GM12892 (cell line): ENCODE results near the gene TBPL1.

ENCODE experiments used
- POLR2A ChIP-seq: IDR thresholded peaks from 2 replicates; pipeline ENCODE4 v1.6.1; 2011; ENCODE audit warnings: low read depth, low read length, control low read depth
- POLR2AphosphoS5 ChIP-seq: IDR thresholded peaks from 2 replicates; pipeline ENCODE4 v1.6.1; 2011; ENCODE audit warnings: low read depth, low read length, control low read depth
- TAF1 ChIP-seq: IDR thresholded peaks from 2 replicates; pipeline ENCODE4 v1.6.1; 2011; ENCODE audit warnings: low read depth, mild to moderate bottlenecking, control low read depth, low read length, borderline replicate concordance

DNA sequence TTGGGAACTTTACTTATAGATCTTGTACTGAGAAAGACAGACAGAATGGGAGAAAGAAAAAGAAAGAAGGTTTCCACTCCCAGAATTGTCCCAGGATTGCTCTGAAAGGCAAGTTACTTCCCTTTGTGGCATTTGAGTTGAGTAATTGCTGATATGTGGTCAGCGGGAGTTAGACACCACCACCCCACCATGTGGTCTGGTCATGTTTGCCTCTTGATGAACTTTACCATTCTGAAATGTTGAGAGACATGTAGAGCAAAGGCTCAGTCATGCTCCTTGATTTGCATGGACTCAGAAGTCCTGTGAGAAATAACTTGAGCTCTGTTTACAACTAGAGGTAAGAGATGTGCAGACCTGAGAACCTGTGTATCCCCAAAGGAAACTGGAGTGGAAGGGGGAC is 47.0 kb upstream of the TBPL1 start:
- TF ChIP-seq POLR2AphosphoS5 (no peak), TAF1 (no peak), POLR2A (no peak)
